22Rv1 (cell line): ENCODE data around the gene ABLIM2.

Experiments
- H3K27ac ChIP-seq: fragments of 450-650 bp; 2 replicates; pipeline ENCODE4 v1.5.1; 2017
- CTCF ChIP-seq: fragments of 450-650 bp; IDR thresholded peaks from 2 replicates; pipeline ENCODE4 v1.5.1; 2017; ENCODE audit warnings: mild to moderate bottlenecking
- ZFX ChIP-seq: fragments of 450-650 bp; IDR thresholded peaks from 2 replicates; pipeline ENCODE4 v1.6.1; 2017; ENCODE audit warnings: antibody characterized with exemption, borderline replicate concordance

ABLIM2 gene

GRCh38 chr4:8192748-8193738 is 34.4 kb upstream of the ABLIM2 start:
- TF ChIP-seq ZFX (no peak), CTCF (peak; percentile 63)
- H3K27ac ChIP-seq: no peak overlapping the region

GRCh38 chr4:8191136-8191747 is 32.6 kb upstream of the ABLIM2 start:
- no peak overlapping the region for H3K27ac ChIP-seq

GRCh38 chr4:8189551-8190466 is 31.2 kb upstream of the ABLIM2 start:
- no peak overlapping the region for H3K27ac ChIP-seq
- no peak for TF ChIP-seq CTCF
- no peak for TF ChIP-seq ZFX

More at GRCh38 chr4:8191136-8191747, 32.6 kb upstream of the ABLIM2 start:
- no peak for TF ChIP-seq CTCF
- no peak for TF ChIP-seq ZFX

GRCh38 chr4:8188743-8189550 is 30.3 kb upstream of the ABLIM2 start:
- no peak overlapping the region for H3K27ac ChIP-seq
- no peak for TF ChIP-seq CTCF
- no peak for TF ChIP-seq ZFX

- no peak for TF ChIP-seq ZFX
- TF ChIP-seq CTCF: no peak; the same call in 1 of the 2 replicates
- H3K27ac ChIP-seq: no peak overlapping the region
These were observed 29.5 kb upstream of the ABLIM2 start for GRCh38 chr4:8188085-8188484.

GRCh38 chr4:8185930-8186329 is 27.3 kb upstream of the ABLIM2 start:
- TF ChIP-seq ZFX (no peak), CTCF (no peak)
- no peak overlapping the region for H3K27ac ChIP-seq
